Body of pancreas (tissue), 4 donors: Measurements from ENCODE around the gene ISM2. TPM values are rescaled to one million over a fixed set of nuclear protein-coding genes. Genes with fewer than 3 reads are reported as not detected.

Experiments used
- ATAC-seq: fragments of 150-250 bp; one replicate; pipeline ENCODE4 v1.9.1; 2016
- DNase-seq, 4 donors: peaks; one replicate each; pipeline ENCODE4 v3.0.0-alpha.2; 2019
- H3K27ac ChIP-seq, 4 donors: fragments of 200-600 bp; sonication (generic); 1 replicate in 3 of 4; 2 replicates in 1 of 4; pipeline versions ENCODE4 v1.5.1 to v1.6.1; 2016 to 2019; ENCODE audit warnings: mild to moderate bottlenecking in 1 of 4, mixed read lengths in 1 of 4, moderate library complexity in 1 of 4
- H3K27me3 ChIP-seq, 2 donors: fragments of 200-600 bp; sonication (generic); one replicate each; pipeline ENCODE4 v1.6.0; 2016; ENCODE audit warnings: mild to moderate bottlenecking in 1 of 2
- H3K36me3 ChIP-seq, 2 donors: fragments of 200-600 bp; sonication (generic); replicated peaks in 1 of 2; 2 replicates each; pipeline ENCODE4 v1.5.1; 2016; ENCODE audit warnings: low read depth in 2 of 2; ENCODE audit not compliant: insufficient read depth in 1 of 2
- H3K4me1 ChIP-seq: fragments of 200-600 bp; sonication (generic); one replicate; pipeline ENCODE4 v1.6.0; 2016
- H3K4me3 ChIP-seq, 2 donors: fragments of 200-600 bp; sonication (generic); 1 replicate in 1 of 2; 2 replicates in 1 of 2; pipeline ENCODE4 v1.5.1; 2016 to 2019
- H3K9me3 ChIP-seq, 3 donors: fragments of 200-600 bp; sonication (generic); 1 replicate in 2 of 3; 2 replicates in 1 of 3; pipeline ENCODE4 v1.5.1; 2016
- POLR2A ChIP-seq, 3 donors: fragments of 450-650 bp; IDR thresholded peaks; one replicate each; pipeline ENCODE4 v1.6.1; 2016; ENCODE audit warnings: antibody characterized with exemption in 3 of 3, mild to moderate bottlenecking in 2 of 3
- whole genome bisulfite sequencing, 2 donors: methylation state at CpG; one replicate each; pipeline ENCODE4 v1.1.5; 2017; 5-methylcytosine and 5-hydroxymethylcytosine counted together
- intact Hi-C: fragments of 100-400 bp; cut with DNase I; formaldehyde crosslinking; loops from one replicate; pipeline ENCODE4 v1.15.1; 2023
- total RNA-seq, 2 donors: library from RNA; depleted of rRNA; stranded (reverse); fragments of >200 nt; gene quantifications; one replicate each; pipeline ENCODE4 v1.1.0, GENCODE V29; 2016
- TF ChIP-seq, protein P1 (sequence below), 7 experiments: fragments of 450-650 bp in 4 of 7; fragments of 200-600 bp in 3 of 7; sonication (generic) in 3 of 7; IDR thresholded peaks; one replicate each; pipeline ENCODE4 v1.5.1; 2016 to 2019; ENCODE audit warnings: antibody characterized with exemption in 7 of 7

Gene ISM2
- total RNA-seq, 2 donors from 2014 or later: not detected

DNA sequence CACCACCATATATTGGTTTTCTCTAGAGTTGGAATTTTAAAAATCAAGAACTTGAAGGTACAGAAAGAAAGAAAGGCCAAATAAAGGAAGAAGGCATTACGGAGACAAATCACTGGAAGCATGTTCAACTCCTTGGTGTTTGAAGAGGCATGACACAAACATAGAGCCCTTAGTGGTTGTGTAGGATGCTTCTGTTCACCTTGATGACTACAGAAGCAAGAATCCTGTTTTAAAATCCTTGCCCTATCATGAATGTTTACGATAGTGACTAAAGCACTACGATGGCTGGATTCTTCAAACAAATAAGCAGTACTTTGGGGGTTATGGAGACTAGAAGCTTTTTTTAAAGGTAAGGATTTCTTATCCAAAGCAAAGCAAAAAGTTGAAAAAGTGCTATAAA, 10.3 kb upstream of the ISM2 start:
- H3K27me3 ChIP-seq: no peaks in the 10 kb centered on the region
- TF ChIP-seq, protein P1, sequence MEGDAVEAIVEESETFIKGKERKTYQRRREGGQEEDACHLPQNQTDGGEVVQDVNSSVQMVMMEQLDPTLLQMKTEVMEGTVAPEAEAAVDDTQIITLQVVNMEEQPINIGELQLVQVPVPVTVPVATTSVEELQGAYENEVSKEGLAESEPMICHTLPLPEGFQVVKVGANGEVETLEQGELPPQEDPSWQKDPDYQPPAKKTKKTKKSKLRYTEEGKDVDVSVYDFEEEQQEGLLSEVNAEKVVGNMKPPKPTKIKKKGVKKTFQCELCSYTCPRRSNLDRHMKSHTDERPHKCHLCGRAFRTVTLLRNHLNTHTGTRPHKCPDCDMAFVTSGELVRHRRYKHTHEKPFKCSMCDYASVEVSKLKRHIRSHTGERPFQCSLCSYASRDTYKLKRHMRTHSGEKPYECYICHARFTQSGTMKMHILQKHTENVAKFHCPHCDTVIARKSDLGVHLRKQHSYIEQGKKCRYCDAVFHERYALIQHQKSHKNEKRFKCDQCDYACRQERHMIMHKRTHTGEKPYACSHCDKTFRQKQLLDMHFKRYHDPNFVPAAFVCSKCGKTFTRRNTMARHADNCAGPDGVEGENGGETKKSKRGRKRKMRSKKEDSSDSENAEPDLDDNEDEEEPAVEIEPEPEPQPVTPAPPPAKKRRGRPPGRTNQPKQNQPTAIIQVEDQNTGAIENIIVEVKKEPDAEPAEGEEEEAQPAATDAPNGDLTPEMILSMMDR (IDR thresholded peaks at IDR 0.05): no peak
- TF ChIP-seq POLR2A (IDR thresholded peaks at IDR 0.05): no peak
- DNase-seq: no peak
- H3K9me3 ChIP-seq: no peaks in the 10 kb centered on the region
- intact Hi-C loops: no loop called here
- H3K4me1 ChIP-seq: no peaks in the 10 kb centered on the region
- no peak for ATAC-seq
- WGBS, 2 donors: 89 to 91% methylated on average over 3 of the region's 3 CpGs
- peaks cover 0 to 14% of the 10 kb centered on the region in 2 donors for H3K36me3 ChIP-seq
- H3K27ac ChIP-seq: no peak overlapping the region
- no peak overlapping the region for H3K4me3 ChIP-seq

DNA sequence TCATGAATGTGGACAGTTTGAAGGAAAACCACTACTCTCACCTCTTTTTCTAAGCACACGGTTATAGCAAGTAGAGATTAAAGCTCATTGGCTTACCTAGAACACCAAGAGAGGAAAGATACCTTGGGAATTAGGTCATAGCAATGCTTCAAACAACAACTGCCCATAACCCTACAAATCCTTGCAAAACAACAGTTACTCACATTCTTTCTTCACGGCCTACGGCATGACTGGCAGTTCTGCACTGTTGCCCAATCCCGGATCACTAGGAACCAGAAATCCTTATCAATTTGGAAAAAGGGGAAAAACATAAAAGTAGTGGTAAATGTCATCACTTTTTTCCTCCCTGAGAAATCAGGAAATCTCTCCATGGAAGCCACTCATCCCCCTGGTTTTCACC, 9.6 kb upstream of the ISM2 start:
- Histone ChIP-seq H3K9me3 (no peaks in the 10 kb centered on the region), H3K36me3 (peaks cover 0 to 14% of the 10 kb centered on the region in 2 donors), H3K27me3 (no peaks in the 10 kb centered on the region), H3K4me1 (no peaks in the 10 kb centered on the region), H3K27ac (no peak overlapping the region), H3K4me3 (no peak overlapping the region)
- WGBS, 2 donors: 77 to 91% methylated on average over 4 of the region's 4 CpGs
- TF ChIP-seq POLR2A (IDR thresholded peaks at IDR 0.05): no peak
- TF ChIP-seq, protein P1 (IDR thresholded peaks at IDR 0.05): no peak
- intact Hi-C loops: no loop called here
- ATAC-seq (no peak), DNase-seq (no peak)

DNA sequence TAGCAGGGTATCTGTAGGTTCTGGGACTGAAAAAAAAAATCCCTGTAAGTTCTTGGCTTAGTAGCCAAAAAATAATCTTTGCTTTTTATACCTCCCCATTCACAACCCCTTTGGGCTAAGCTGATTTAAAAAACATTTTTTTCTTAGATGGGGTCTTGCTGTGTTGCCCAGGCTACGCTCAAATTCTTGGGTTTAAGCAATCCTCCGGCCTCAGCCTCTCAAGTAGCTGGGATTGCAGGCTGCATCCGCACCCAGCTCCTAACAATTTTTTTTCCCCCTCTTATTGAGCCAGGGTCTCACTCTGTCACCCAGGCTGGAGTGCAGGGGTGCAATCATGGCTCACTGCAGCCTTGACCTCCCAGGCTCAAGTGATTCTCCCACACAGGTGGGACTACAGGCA, 9.1 kb upstream of the ISM2 start:
- Histone ChIP-seq H3K36me3 (peaks cover 0 to 14% of the 10 kb centered on the region in 2 donors), H3K27me3 (no peaks in the 10 kb centered on the region), H3K4me1 (no peaks in the 10 kb centered on the region), H3K9me3 (no peaks in the 10 kb centered on the region), H3K4me3 (no peak overlapping the region), H3K27ac (no peak overlapping the region)
- intact Hi-C loops: no loop called here
- ATAC-seq (no peak), DNase-seq (no peak)
- 95 to 96% methylated on average over 3 of the region's 3 CpGs for WGBS, 2 donors
- no peak for TF ChIP-seq POLR2A (IDR thresholded peaks at IDR 0.05)
- TF ChIP-seq, protein P1 (IDR thresholded peaks at IDR 0.05): no peak

DNA sequence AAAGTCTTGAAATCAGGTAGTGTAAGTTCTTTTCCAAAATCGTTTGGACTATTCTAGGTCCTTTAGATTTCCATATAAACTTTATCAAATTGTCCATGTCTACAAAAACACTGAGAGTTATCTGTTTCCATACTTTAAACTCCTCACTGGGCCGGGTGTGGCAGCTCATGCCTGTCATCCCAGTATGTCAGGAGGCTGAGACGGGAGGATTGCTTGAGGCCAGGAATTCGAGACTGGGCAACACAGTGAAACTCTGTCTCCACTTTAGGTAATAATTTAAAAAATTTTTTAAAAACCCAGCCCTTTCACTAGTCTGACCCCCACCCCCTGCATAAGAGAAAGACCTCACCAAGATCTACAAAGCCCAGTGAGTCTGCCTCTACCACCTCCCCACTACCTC, 6.4 kb upstream of the ISM2 start:
- intact Hi-C loops: no loop called here
- no peak for TF ChIP-seq POLR2A (IDR thresholded peaks at IDR 0.05)
- TF ChIP-seq, protein P1 (IDR thresholded peaks at IDR 0.05): no peak
- no peak overlapping the region for H3K27ac ChIP-seq
- no peaks in the 10 kb centered on the region for H3K36me3 ChIP-seq
- H3K27me3 ChIP-seq: no peaks in the 10 kb centered on the region
- WGBS, 2 donors: 70 to 82% methylated on average over 4 of the region's 4 CpGs
- ATAC-seq (no peak), DNase-seq (no peak)
- no peaks in the 10 kb centered on the region for H3K4me1 ChIP-seq
- H3K9me3 ChIP-seq: no peaks in the 10 kb centered on the region
- H3K4me3 ChIP-seq: no peak overlapping the region

DNA sequence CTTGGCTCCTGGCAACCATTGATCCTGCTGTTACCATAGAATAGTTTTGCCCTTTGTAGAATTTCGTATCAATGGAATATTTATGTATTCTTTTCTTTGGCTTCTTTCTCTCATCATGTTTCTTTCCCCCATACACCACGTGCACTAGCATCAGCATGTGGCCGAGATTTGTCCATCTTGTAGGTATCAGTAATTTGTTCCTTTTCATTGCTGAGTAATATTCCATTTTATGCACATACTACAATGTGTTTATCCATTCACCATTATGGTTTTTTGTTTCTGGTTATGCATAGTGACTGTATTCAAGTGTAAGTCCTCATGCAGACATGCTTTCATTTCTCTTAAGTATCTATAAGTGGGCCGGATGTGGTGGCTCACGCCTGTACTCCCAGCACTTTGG, 4.5 kb upstream of the ISM2 start:
- ATAC-seq: no peak
- 94 to 96% methylated on average over 5 of the region's 5 CpGs for WGBS, 2 donors
- Histone ChIP-seq H3K4me1 (peaks cover 15% of the 10 kb centered on the region), H3K9me3 (no peaks in the 10 kb centered on the region), H3K4me3 (no peak overlapping the region), H3K27me3 (peaks cover 0 to 9% of the 10 kb centered on the region in 2 donors), H3K27ac (no peak overlapping the region), H3K36me3 (no peaks in the 10 kb centered on the region)
- no peak for TF ChIP-seq POLR2A (IDR thresholded peaks at IDR 0.05)
- TF ChIP-seq, protein P1 (IDR thresholded peaks at IDR 0.05): no peak
- intact Hi-C loops: no loop called here
- no peak for DNase-seq
